GDM1 (cell line): ENCODE measurements around the gene FANCI.

Experiments
- DNase-seq: peaks from one replicate; lab custom pipeline; 2025; lab: John Stamatoyannopoulos, UW

FANCI gene

GRCh38 chr15:89307046-89307587 lies 63.3 kb downstream of the FANCI start:
- no peak for DNase-seq

GRCh38 chr15:89307791-89308190 lies 64.0 kb downstream of the FANCI start:
- no peak for DNase-seq

- no peak for DNase-seq
Observed at GRCh38 chr15:89308236-89308635, 64.5 kb downstream of the FANCI start.

GRCh38 chr15:89309993-89310392 lies 66.2 kb downstream of the FANCI start:
- DNase-seq, result no peak

GRCh38 chr15:89315375-89315929 lies 71.7 kb downstream of the FANCI start:
- no peak for DNase-seq

GRCh38 chr15:89316504-89316903 lies 72.7 kb downstream of the FANCI start:
- no peak for DNase-seq

GRCh38 chr15:89317186-89317720 lies 73.5 kb downstream of the FANCI start:
- no peak for DNase-seq

- no peak for DNase-seq
Observed at GRCh38 chr15:89319678-89320077, 75.9 kb downstream of the FANCI start.

GRCh38 chr15:89320200-89320599 lies 76.4 kb downstream of the FANCI start:
- no peak for DNase-seq

- no peak for DNase-seq
Observed at GRCh38 chr15:89321521-89322410, 78.0 kb downstream of the FANCI start.

- DNase-seq, result no peak
Observed at GRCh38 chr15:89322822-89323221, 79.0 kb downstream of the FANCI start.

GRCh38 chr15:89323825-89324224 lies 80.0 kb downstream of the FANCI start:
- DNase-seq, result no peak

GRCh38 chr15:89325039-89325803 lies 81.4 kb downstream of the FANCI start:
- no peak for DNase-seq

GRCh38 chr15:89326316-89326715 lies 82.5 kb downstream of the FANCI start:
- no peak for DNase-seq

GRCh38 chr15:89327113-89327512 lies 83.3 kb downstream of the FANCI start:
- DNase-seq, result no peak

GRCh38 chr15:89328398-89329254 lies 84.8 kb downstream of the FANCI start:
- DNase-seq, result no peak

- DNase-seq, result no peak
Observed at GRCh38 chr15:89329329-89330084, 85.7 kb downstream of the FANCI start.

GRCh38 chr15:89330119-89330518 lies 86.3 kb downstream of the FANCI start:
- no peak for DNase-seq

GRCh38 chr15:89330881-89331595 lies 87.3 kb downstream of the FANCI start:
- no peak for DNase-seq

GRCh38 chr15:89332446-89332845 lies 88.7 kb downstream of the FANCI start:
- no peak for DNase-seq
